Esophagus (tissue), 2 donors: Measurements from ENCODE around the gene ZNF180. TPM values are rescaled to one million over a fixed set of nuclear protein-coding genes. Genes with fewer than 3 reads are reported as not detected.
"Not testable (repeated sequence)": the region's sequence is repeated elsewhere in the genome, so short reads cannot be mapped to it uniquely, and the experiment has no call there.

Source experiments
- H3K27ac ChIP-seq, 2 donors: one replicate each; pipeline ENCODE4 v1.5.1; 2013; ENCODE audit warnings: low read depth in 2 of 2, mild to moderate bottlenecking in 2 of 2, inconsistent platforms in 1 of 2, low read length in 1 of 2, moderate library complexity in 1 of 2
- H3K27me3 ChIP-seq, 2 donors: one replicate each; pipeline ENCODE4 v1.6.1; 2013; ENCODE audit warnings: low read length in 2 of 2, control low read depth in 1 of 2, mild to moderate bottlenecking in 1 of 2; ENCODE audit not compliant: insufficient read depth in 2 of 2, control insufficient read depth in 1 of 2
- H3K36me3 ChIP-seq, 2 donors: one replicate each; pipeline ENCODE4 v1.6.1; 2013; ENCODE audit warnings: low read length in 1 of 2; ENCODE audit not compliant: control insufficient read depth in 2 of 2, insufficient read depth in 2 of 2
- H3K4me1 ChIP-seq, 2 donors: one replicate each; pipeline ENCODE4 v1.6.1; 2013; ENCODE audit warnings: low read length in 1 of 2; ENCODE audit not compliant: control insufficient read depth in 2 of 2, insufficient read depth in 2 of 2
- H3K4me3 ChIP-seq, 2 donors: one replicate each; pipeline ENCODE4 v1.5.1; 2013; ENCODE audit warnings: low read length in 2 of 2, mild to moderate bottlenecking in 2 of 2, low read depth in 1 of 2, moderate library complexity in 1 of 2
- H3K9me3 ChIP-seq, 2 donors: one replicate each; pipeline ENCODE4 v1.6.1; 2013; ENCODE audit warnings: mild to moderate bottlenecking in 2 of 2, low read depth in 1 of 2, low read length in 1 of 2, moderate library complexity in 1 of 2; ENCODE audit not compliant: control insufficient read depth in 2 of 2, insufficient read depth in 1 of 2
- WGBS, 2 donors: extraction: QIAGEN DNeasy Blood & Tissue Kit; methylation state at CpG; one replicate each; pipeline ENCODE4 v1.1.7; 2013; 5-methylcytosine and 5-hydroxymethylcytosine counted together
- polyA plus RNA-seq, 2 donors: library from polyadenylated mRNA; stranded (reverse); fragments of 200-250 nt; gene quantifications; one replicate each; pipeline ENCODE4 v1.2.3, GENCODE V29; 2013
- donor health status: healthy with polysubstance abuse.
- donor health status: Bipolar disorder and iron deficiency.

ZNF180 gene
- 1 to 10 TPM; 2.6 to 3.0 TPM for polyA plus RNA-seq

- Histone ChIP-seq H3K27me3 (no peaks in the 10 kb centered on the region), H3K4me3 (peak within 1 kb of the TSS; percentile 87 to 89), H3K36me3 (peaks cover 11 to 24% of the 10 kb centered on the region in 2 donors), H3K27ac (peak within 1 kb of the TSS; percentile 89 to 91), H3K9me3 (peaks cover 9 to 27% of the 10 kb centered on the region in 2 donors), H3K4me1 (peaks cover 9 to 13% of the 10 kb centered on the region in 2 donors)
- 0% methylated on average over 69 to 78 of the region's 78 CpGs for WGBS, 2 donors
Observed at GRCh38 chr19:44499962-44500949, at the start of gene ZNF180. TSS of gene ZNF180 (minus strand) at chr19:44500522. CDS start at chr19:44497334, 3,188 bp downstream.

- Histone ChIP-seq H3K4me3 (no peak overlapping the region), H3K27ac (no peak overlapping the region), H3K4me1 (no peaks in the 10 kb centered on the region), H3K27me3 (no peaks in the 10 kb centered on the region), H3K9me3 (peaks cover 0 to 2% of the 10 kb centered on the region in 2 donors), H3K36me3 (no peaks in the 10 kb centered on the region)
- 94% methylated on average over 3 of the region's 3 CpGs for WGBS, 2 donors
Observed at GRCh38 chr19:44549507-44549906, 49.2 kb upstream of the ZNF180 start.

- Histone ChIP-seq H3K4me1 (no peaks in the 10 kb centered on the region), H3K27ac (no peak overlapping the region), H3K4me3 (no peak overlapping the region), H3K27me3 (no peaks in the 10 kb centered on the region), H3K36me3 (no peaks in the 10 kb centered on the region), H3K9me3 (peaks cover 0 to 2% of the 10 kb centered on the region in 2 donors)
- 79% methylated on average over 4 of the region's 4 CpGs for WGBS, 2 donors
Observed at GRCh38 chr19:44548736-44549135, 48.4 kb upstream of the ZNF180 start.

GRCh38 chr19:44544031-44544430, 43.7 kb upstream of the ZNF180 start:
- Histone ChIP-seq H3K27ac (no peak overlapping the region), H3K4me1 (no peaks in the 10 kb centered on the region), H3K9me3 (peaks cover 0 to 2% of the 10 kb centered on the region in 2 donors), H3K4me3 (no peak overlapping the region), H3K36me3 (no peaks in the 10 kb centered on the region), H3K27me3 (no peaks in the 10 kb centered on the region)
- 53 to 61% methylated on average over 2 of the region's 2 CpGs for WGBS, 2 donors

GRCh38 chr19:44542671-44543070, 42.3 kb upstream of the ZNF180 start:
- Histone ChIP-seq H3K27me3 (no peaks in the 10 kb centered on the region), H3K9me3 (peaks cover 0 to 2% of the 10 kb centered on the region in 2 donors), H3K36me3 (no peaks in the 10 kb centered on the region), H3K27ac (no peak overlapping the region), H3K4me3 (no peak overlapping the region), H3K4me1 (no peaks in the 10 kb centered on the region)
- 0% methylated on average over 1 of the region's 1 CpG for WGBS, 2 donors

- Histone ChIP-seq H3K36me3 (no peaks in the 10 kb centered on the region), H3K27me3 (no peaks in the 10 kb centered on the region), H3K4me1 (no peaks in the 10 kb centered on the region), H3K4me3 (no peak overlapping the region), H3K9me3 (peaks cover 0 to 2% of the 10 kb centered on the region in 2 donors), H3K27ac (no peak overlapping the region)
- 78 to 82% methylated on average over 8 of the region's 8 CpGs for WGBS, 2 donors
Observed at GRCh38 chr19:44540736-44541135, 40.4 kb upstream of the ZNF180 start.

GRCh38 chr19:44539991-44540390, 39.7 kb upstream of the ZNF180 start:
- WGBS, 2 donors = 78 to 84% methylated on average over 6 of the region's 6 CpGs
- H3K4me3 ChIP-seq = no peak overlapping the region
- H3K27me3 ChIP-seq = no peaks in the 10 kb centered on the region

GRCh38 chr19:44539236-44539826, 39.0 kb upstream of the ZNF180 start:
- H3K27ac ChIP-seq = no peak overlapping the region
- WGBS, 2 donors = 59 to 64% methylated on average over 11 of the region's 11 CpGs
- H3K36me3 ChIP-seq = no peaks in the 10 kb centered on the region
- H3K4me3 ChIP-seq = no peak overlapping the region
- no peaks in the 10 kb centered on the region for H3K27me3 ChIP-seq
- no peaks in the 10 kb centered on the region for H3K4me1 ChIP-seq
- H3K9me3 ChIP-seq = no peaks in the 10 kb centered on the region

More at GRCh38 chr19:44539991-44540390, 39.7 kb upstream of the ZNF180 start:
- Histone ChIP-seq H3K27ac (no peak overlapping the region), H3K36me3 (no peaks in the 10 kb centered on the region), H3K4me1 (no peaks in the 10 kb centered on the region), H3K9me3 (peaks cover 0 to 2% of the 10 kb centered on the region in 2 donors)

- not testable (repeated sequence) for H3K27me3 ChIP-seq, H3K4me3 ChIP-seq, H3K9me3 ChIP-seq, H3K4me1 ChIP-seq, H3K27ac ChIP-seq, H3K36me3 ChIP-seq
- WGBS, 2 donors = 44 to 50% methylated on average over 3 of the region's 3 CpGs
Observed at GRCh38 chr19:44535361-44535760, 35.0 kb upstream of the ZNF180 start.
